Prostate gland (tissue), 2 donors: ENCODE results near the gene ZFYVE27. TPM values are rescaled to one million over a fixed set of nuclear protein-coding genes. Genes with fewer than 3 reads are reported as not detected.
A peak's percentile ranks its signal among the peaks of the same experiment; 100 is the strongest.
"Not testable (repeated sequence)": the region's sequence is repeated elsewhere in the genome, so short reads cannot be mapped to it uniquely, and the experiment has no call there.

ENCODE experiments used
- DNase-seq: peaks from one replicate; pipeline ENCODE4 v3.0.0-alpha.2; 2019; ENCODE audit warnings: low spot score
- H3K27ac ChIP-seq, 2 donors: fragments of 200-600 bp; sonication (generic); 2 replicates each; pipeline ENCODE4 v1.5.1; 2017 to 2019
- H3K27me3 ChIP-seq: fragments of 200-600 bp; sonication (generic); replicated peaks from 2 replicates; pipeline ENCODE4 v1.5.1; 2019; ENCODE audit not compliant: insufficient read depth
- H3K36me3 ChIP-seq, 2 donors: fragments of 200-600 bp; sonication (generic); 1 replicate in 1 of 2; 2 replicates in 1 of 2; pipeline versions ENCODE4 v1.5.1 to v1.8.1; 2017 to 2019
- H3K4me1 ChIP-seq: fragments of 200-600 bp; sonication (generic); replicated peaks from 2 replicates; pipeline ENCODE4 v1.5.1; 2019
- H3K4me3 ChIP-seq, 2 donors: fragments of 200-600 bp; sonication (generic); 2 replicates each; pipeline ENCODE4 v1.5.1; 2017 to 2019
- H3K9me3 ChIP-seq: fragments of 200-600 bp; sonication (generic); 2 replicates; pipeline ENCODE4 v1.5.1; 2017
- CTCF ChIP-seq, 4 experiments: fragments of 200-600 bp in 2 of 4; fragments of 450-650 bp in 2 of 4; sonication (generic) in 2 of 4; IDR thresholded peaks; 1 replicate in 3 of 4; 2 replicates in 1 of 4; pipeline ENCODE4 v1.5.1; 2016 to 2019; ENCODE audit warnings: antibody characterized with exemption in 4 of 4, mild to moderate bottlenecking in 2 of 4, moderate library complexity in 2 of 4
- POLR2A ChIP-seq: fragments of 450-650 bp; IDR thresholded peaks from one replicate; pipeline ENCODE4 v1.6.1; 2016; ENCODE audit warnings: antibody characterized with exemption, mild to moderate bottlenecking
- POLR2AphosphoS5 ChIP-seq: sonication (generic); formaldehyde crosslinking; IDR thresholded peaks from one replicate; pipeline ENCODE4 v1.6.1; 2017; ENCODE audit warnings: antibody characterized with exemption
- WGBS: methylation state at CpG from one replicate; pipeline ENCODE4 v1.1.5; 2018; 5-methylcytosine and 5-hydroxymethylcytosine counted together
- intact Hi-C: fragments of 100-400 bp; cut with DNase I; formaldehyde crosslinking; loops from one replicate; pipeline ENCODE4 v1.14.2; 2022
- total RNA-seq, 2 donors: library from RNA; depleted of rRNA; stranded (reverse); fragments of >200 nt; gene quantifications; one replicate each; pipeline ENCODE4 v1.1.0, GENCODE V29; 2016

ZFYVE27 gene
- 10 to 100 TPM; 15.3 to 41.4 TPM for total RNA-seq

- Histone ChIP-seq H3K4me1 (no peaks in the 10 kb centered on the region), H3K27me3 (no peaks in the 10 kb centered on the region), H3K4me3 (peak within 1 kb of the TSS; percentile 81 to 82), H3K27ac (peak within 1 kb of the TSS; percentile 74 to 83), H3K36me3 (no peaks in the 10 kb centered on the region), H3K9me3 (no peaks in the 10 kb centered on the region)
- under 1% methylated on average over 61 of the region's 72 CpGs for WGBS
- TF ChIP-seq POLR2AphosphoS5 (peak; percentile 98), POLR2A (peak; percentile 92), CTCF (IDR thresholded peaks at IDR 0.05) (peak in 1 of 4 experiments; percentile 29)
- intact Hi-C loops, result no loop called here
- DNase-seq, result peak; percentile 94
Observed at GRCh38 chr10:97736902-97737769, at the start of gene ZFYVE27. Gene ZFYVE27 (plus strand): TSS chr10:97737128. CDS start chr10:97738478, 1,350 bp downstream.

- no peak for DNase-seq
- H3K4me3 ChIP-seq, result peak overlapping the region; percentile 51 to 64
- TF ChIP-seq POLR2A (no peak), POLR2AphosphoS5 (peak; percentile 15), CTCF (IDR thresholded peaks at IDR 0.05) (no peak)
- H3K4me1 ChIP-seq, result peaks cover 17% of the 10 kb centered on the region
- intact Hi-C loops, result loop anchor here (5.0 kb wide), 1 partner anchor 46 kb away; the partner anchor contains the start of gene PI4K2A
- H3K9me3 ChIP-seq, result no peaks in the 10 kb centered on the region
- peak overlapping the region; percentile 90 to 93 for H3K27ac ChIP-seq
- 36% methylated on average over 14 of the region's 14 CpGs for WGBS
- no peaks in the 10 kb centered on the region for H3K27me3 ChIP-seq
- no peaks in the 10 kb centered on the region for H3K36me3 ChIP-seq
Observed at GRCh38 chr10:97687785-97688781, 48.8 kb upstream of the ZFYVE27 start.

GRCh38 chr10:97689559-97690020 lies 47.3 kb upstream of the ZFYVE27 start:
- peak; percentile 35 for DNase-seq

GRCh38 chr10:97690133-97690532 lies 46.8 kb upstream of the ZFYVE27 start:
- H3K4me1 ChIP-seq, result peaks cover 12% of the 10 kb centered on the region
- H3K4me3 ChIP-seq, result no peak overlapping the region
- peak; percentile 81 for DNase-seq
- 43% methylated on average over 3 of the region's 3 CpGs for WGBS
- H3K27me3 ChIP-seq, result no peaks in the 10 kb centered on the region
- intact Hi-C loops, result no loop called here
- no peaks in the 10 kb centered on the region for H3K36me3 ChIP-seq
- H3K27ac ChIP-seq, result peak overlapping the region; percentile 59 to 93
- peak; percentile 92 for TF ChIP-seq POLR2AphosphoS5
- no peak for TF ChIP-seq CTCF (IDR thresholded peaks at IDR 0.05)
- TF ChIP-seq POLR2A, result no peak
- H3K9me3 ChIP-seq, result no peaks in the 10 kb centered on the region

More at GRCh38 chr10:97689559-97690020, 47.3 kb upstream of the ZFYVE27 start:
- Histone ChIP-seq H3K4me1 (peaks cover 12% of the 10 kb centered on the region), H3K36me3 (no peaks in the 10 kb centered on the region), H3K9me3 (no peaks in the 10 kb centered on the region), H3K4me3 (no peak overlapping the region), H3K27ac (peak overlapping the region; percentile 59 to 93), H3K27me3 (no peaks in the 10 kb centered on the region)
- 45% methylated on average over 5 of the region's 5 CpGs for WGBS
- TF ChIP-seq POLR2A (peak; percentile 27), CTCF (IDR thresholded peaks at IDR 0.05) (no peak), POLR2AphosphoS5 (no peak)
- intact Hi-C loops, result loop anchor here (5.0 kb wide), 1 partner anchor 47 kb away; the partner anchor contains the start of gene PI4K2A

- H3K36me3 ChIP-seq, H3K4me3 ChIP-seq, H3K4me1 ChIP-seq, DNase-seq, H3K9me3 ChIP-seq, intact Hi-C loops, H3K27ac ChIP-seq, H3K27me3 ChIP-seq: not testable (repeated sequence)
- WGBS, result 90% methylated on average over 11 of the region's 11 CpGs
Observed at GRCh38 chr10:97698072-97698655, 38.8 kb upstream of the ZFYVE27 start.
